Breast epithelium (tissue), 4 donors: ENCODE data around the gene ANKRD13D. TPM values are rescaled to one million over a fixed set of nuclear protein-coding genes. Genes with fewer than 3 reads are reported as not detected.

Source experiments
- DNase-seq, 2 donors: peaks; one replicate each; pipeline ENCODE4 v3.0.0-alpha.2; 2019; ENCODE audit warnings: low spot score in 2 of 2
- H3K27ac ChIP-seq, 2 donors: fragments of 200-600 bp; sonication (generic) in 1 of 2; one replicate each; pipeline ENCODE4 v1.5.1; 2016 to 2019; ENCODE audit warnings: mild to moderate bottlenecking in 1 of 2
- H3K27me3 ChIP-seq, 2 donors: fragments of 200-600 bp; sonication (generic) in 1 of 2; one replicate each; pipeline versions ENCODE4 v1.5.1 to v1.6.0; 2017 to 2019; ENCODE audit warnings: control low read depth in 1 of 2, mild to moderate bottlenecking in 1 of 2
- H3K36me3 ChIP-seq: fragments of 200-600 bp; one replicate; pipeline ENCODE4 v1.5.1; 2019
- H3K4me1 ChIP-seq, 2 donors: fragments of 200-600 bp; sonication (generic); one replicate each; pipeline ENCODE4 v1.5.1; 2016 to 2019; ENCODE audit warnings: control low read depth in 1 of 2
- H3K4me3 ChIP-seq, 3 donors: fragments of 200-600 bp; sonication (generic); 1 replicate in 2 of 3; 2 replicates in 1 of 3; pipeline ENCODE4 v1.5.1; 2016 to 2019; ENCODE audit warnings: mild to moderate bottlenecking in 3 of 3, moderate library complexity in 2 of 3
- H3K9me3 ChIP-seq, 2 donors: fragments of 200-600 bp; sonication (generic) in 1 of 2; one replicate each; pipeline ENCODE4 v1.5.1; 2016 to 2019; ENCODE audit warnings: control low read depth in 1 of 2
- CTCF ChIP-seq, 3 donors: fragments of 450-650 bp; IDR thresholded peaks; one replicate each; pipeline ENCODE4 v1.5.1; 2016 to 2017; ENCODE audit warnings: antibody characterized with exemption in 3 of 3, mild to moderate bottlenecking in 3 of 3, moderate library complexity in 3 of 3
- POLR2A ChIP-seq: fragments of 450-650 bp; IDR thresholded peaks from one replicate; pipeline ENCODE4 v1.6.1; 2016; ENCODE audit warnings: antibody characterized with exemption, mild to moderate bottlenecking, moderate library complexity
- POLR2AphosphoS5 ChIP-seq, 3 donors: sonication (generic); formaldehyde crosslinking; IDR thresholded peaks; one replicate each; pipeline ENCODE4 v1.6.1; 2017; ENCODE audit warnings: antibody characterized with exemption in 3 of 3
- intact Hi-C: fragments of 100-400 bp; cut with DNase I; formaldehyde crosslinking; loops from one replicate; pipeline ENCODE4 v1.15.1; 2023; ENCODE audit warnings: low total_unique reads
- total RNA-seq, 3 donors: library from RNA; depleted of rRNA; stranded (reverse); fragments of >200 nt; gene quantifications; one replicate each; pipeline ENCODE4 v1.1.0, GENCODE V29; 2016

The ANKRD13D gene
- total RNA-seq, 3 donors from 2014 or later: 23.7 to 51.8 (median 40.7) TPM

- TF ChIP-seq CTCF (IDR thresholded peaks at IDR 0.05) (no peak), POLR2AphosphoS5 (IDR thresholded peaks at IDR 0.05) (no peak), POLR2A (no peak)
- no peak for DNase-seq
- Histone ChIP-seq H3K9me3 (no peaks in the 10 kb centered on the region), H3K27ac (no peak overlapping the region), H3K4me3 (no peak overlapping the region), H3K36me3 (no peaks in the 10 kb centered on the region), H3K4me1 (peaks cover 4 to 9% of the 10 kb centered on the region in 2 donors), H3K27me3 (no peaks in the 10 kb centered on the region)
- intact Hi-C loops: no loop called here
These were observed 19.1 kb downstream of the ANKRD13D start for GRCh38 chr11:67308031-67308866.

- no peak for DNase-seq
- Histone ChIP-seq H3K36me3 (no peaks in the 10 kb centered on the region), H3K4me1 (peaks cover 12 to 13% of the 10 kb centered on the region in 2 donors), H3K9me3 (no peaks in the 10 kb centered on the region), H3K4me3 (no peak overlapping the region), H3K27me3 (no peaks in the 10 kb centered on the region), H3K27ac (peak overlapping the region in 1 of 2 donors; percentile 91)
- TF ChIP-seq POLR2AphosphoS5 (IDR thresholded peaks at IDR 0.05): no peak
- no peak for TF ChIP-seq CTCF (IDR thresholded peaks at IDR 0.05)
- no peak for TF ChIP-seq POLR2A
- intact Hi-C loops: no loop called here
These were observed 20.1 kb downstream of the ANKRD13D start for GRCh38 chr11:67309166-67309565.

- no peaks in the 10 kb centered on the region for H3K27me3 ChIP-seq
- DNase-seq: no peak
- intact Hi-C loops: loop anchor here (10.0 kb wide), 1 partner anchor 1145 kb away; no protein-coding TSS in a partner anchor
- H3K4me3 ChIP-seq: no peak overlapping the region
- TF ChIP-seq CTCF (IDR thresholded peaks at IDR 0.05) (no peak), POLR2A (no peak), POLR2AphosphoS5 (IDR thresholded peaks at IDR 0.05) (no peak)
- peaks cover 9 to 13% of the 10 kb centered on the region in 2 donors for H3K4me1 ChIP-seq
- H3K9me3 ChIP-seq: no peaks in the 10 kb centered on the region
- peak overlapping the region in 1 of 2 donors; percentile 91 for H3K27ac ChIP-seq
- H3K36me3 ChIP-seq: no peaks in the 10 kb centered on the region
These were observed 20.6 kb downstream of the ANKRD13D start for GRCh38 chr11:67309661-67310061.

- H3K9me3 ChIP-seq: no peaks in the 10 kb centered on the region
- peak overlapping the region; percentile 89 to 91 for H3K27ac ChIP-seq
- DNase-seq: peak in 1 of 2 donors; percentile 48
- H3K4me3 ChIP-seq: no peak overlapping the region
- intact Hi-C loops: loop anchor here (10.0 kb wide), 1 partner anchor 1146 kb away; no protein-coding TSS in a partner anchor
- no peak for TF ChIP-seq POLR2AphosphoS5 (IDR thresholded peaks at IDR 0.05)
- TF ChIP-seq POLR2A: no peak
- no peak for TF ChIP-seq CTCF (IDR thresholded peaks at IDR 0.05)
- no peaks in the 10 kb centered on the region for H3K27me3 ChIP-seq
- peaks cover 6 to 13% of the 10 kb centered on the region in 2 donors for H3K4me1 ChIP-seq
- H3K36me3 ChIP-seq: no peaks in the 10 kb centered on the region
These were observed 21.3 kb downstream of the ANKRD13D start for GRCh38 chr11:67310246-67311050.
